Body of pancreas (tissue), 4 donors: ENCODE results near the gene LRRC10B.

ENCODE experiments used
- CTCF ChIP-seq, 7 experiments: fragments of 450-650 bp in 4 of 7; fragments of 200-600 bp in 3 of 7; sonication (generic) in 3 of 7; IDR thresholded peaks; one replicate each; pipeline ENCODE4 v1.5.1; 2016 to 2019; ENCODE audit warnings: antibody characterized with exemption in 7 of 7
- POLR2A ChIP-seq, 3 donors: fragments of 450-650 bp; IDR thresholded peaks; one replicate each; pipeline ENCODE4 v1.6.1; 2016; ENCODE audit warnings: antibody characterized with exemption in 3 of 3, mild to moderate bottlenecking in 2 of 3

GRCh38 chr11:61539006-61539405 is 30.5 kb downstream of the LRRC10B start:
- TF ChIP-seq POLR2A (IDR thresholded peaks at IDR 0.05) (no peak), CTCF (IDR thresholded peaks at IDR 0.05) (no peak)
